K562 (cell line): ENCODE results near the gene ADGRF5. TPM values are rescaled to one million over a fixed set of nuclear protein-coding genes. Genes with fewer than 3 reads are reported as not detected.

ENCODE experiments used
- ATAC-seq: fragments of 200-7000 bp; cut with Tn5 transposase; 3 replicates; pipeline ENCODE4 v1.9.1; 2020; ENCODE audit warnings: moderate library complexity
- BruUV-seq: library from RNA; stranded (reverse); fragments of 400-500 nt; replicated peaks from 2 replicates; lab custom pipeline; 2021; lab: Mats Ljungman, UMichigan
- CTCF ChIA-PET: fragments of 300-600 bp; formaldehyde crosslinking; extraction: SDS; loops from one replicate; lab custom pipeline; 2021; ENCODE audit warnings: low intra/inter-chr PET ratio; lab: Yijun Ruan, JAX
- POLR2A ChIA-PET: fragments of 300-600, 350-650 bp; sonication (Branson Sonifier 250); formaldehyde crosslinking; extraction: SDS; loops from one replicate; lab custom pipeline; 2021; ENCODE audit warnings: antibody characterized with exemption, inconsistent platforms; lab: Yijun Ruan, JAX
- DNase-seq, 4 experiments: peaks; one replicate each; pipeline versions ENCODE4 v3.0.0 to v3.0.0-alpha.2; 2011 to 2018; ENCODE audit warnings: low spot score in 3 of 4, mixed read lengths in 3 of 4; ENCODE audit errors: extremely low read depth in 1 of 4
- FAIRE-seq: peaks from 2 replicates; lab custom pipeline; 2011; peaks lifted over from hg19 to GRCh38; lab: Jason Lieb, UNC
- H2AFZ ChIP-seq: 2 replicates; pipeline ENCODE4 v1.6.0; 2011; ENCODE audit warnings: low read depth, low read length, control low read depth, inconsistent platforms
- H3K27ac ChIP-seq: fragments of 200-600 bp; 3 replicates; pipeline ENCODE4 v1.8.0; 2011; ENCODE audit warnings: low read depth, mild to moderate bottlenecking, control low read depth, inconsistent platforms, low read length, moderate library complexity, mixed read lengths; ENCODE audit errors: extremely low read depth
- H3K27me3 ChIP-seq, 2 experiments: fragments of 300-600 bp in 1 of 2; 2 replicates in 1 of 2; 3 replicates in 1 of 2; pipeline versions ENCODE4 v1.6.0 to v1.8.0; 2011; ENCODE audit warnings: inconsistent platforms in 2 of 2, low read length in 2 of 2, mild to moderate bottlenecking in 1 of 2, mixed read lengths in 1 of 2, moderate library complexity in 1 of 2; ENCODE audit not compliant: control insufficient read depth in 2 of 2, insufficient read depth in 2 of 2
- H3K36me3 ChIP-seq: fragments of 300-600 bp; 3 replicates; pipeline ENCODE4 v1.8.0; 2011; ENCODE audit warnings: mild to moderate bottlenecking, low read length, inconsistent platforms; ENCODE audit not compliant: control insufficient read depth, insufficient read depth
- H3K4me1 ChIP-seq, 2 experiments: fragments of 200-600 bp in 1 of 2; replicated peaks in 1 of 2; 2 replicates in 1 of 2; 3 replicates in 1 of 2; pipeline versions ENCODE4 v1.5.1 to v1.8.0; 2011; ENCODE audit warnings: inconsistent platforms in 2 of 2, low read length in 2 of 2, mild to moderate bottlenecking in 1 of 2, mixed read lengths in 1 of 2, moderate library complexity in 1 of 2; ENCODE audit not compliant: control insufficient read depth in 2 of 2, insufficient read depth in 2 of 2
- H3K4me2 ChIP-seq: 2 replicates; pipeline ENCODE4 v1.6.1; 2011; ENCODE audit warnings: low read length, control low read depth, inconsistent platforms, mixed read lengths; ENCODE audit not compliant: insufficient read depth
- H3K4me3 ChIP-seq: fragments of 200-600 bp; sonication (generic), shearing (Covaris generic); 2 replicates; pipeline ENCODE4 v1.5.1; 2016; ENCODE audit warnings: control low read depth, inconsistent platforms
- H3K79me2 ChIP-seq: fragments of 200-600 bp; 3 replicates; pipeline ENCODE4 v1.8.0; 2011; ENCODE audit warnings: low read length, inconsistent platforms; ENCODE audit not compliant: control insufficient read depth, insufficient read depth
- H3K9ac ChIP-seq, 2 experiments: 2 replicates each; pipeline versions ENCODE4 v1.6.0 to v1.6.1; 2011; ENCODE audit warnings: low read depth in 2 of 2, low read length in 2 of 2, control low read depth in 1 of 2, inconsistent platforms in 1 of 2, mild to moderate bottlenecking in 1 of 2, mixed read lengths in 1 of 2; ENCODE audit not compliant: insufficient read depth in 1 of 2
- H3K9me1 ChIP-seq: one replicate; pipeline ENCODE4 v1.6.0; 2011; ENCODE audit warnings: inconsistent platforms, mild to moderate bottlenecking, low read length, moderate library complexity; ENCODE audit not compliant: control insufficient read depth, insufficient read depth
- H3K9me3 ChIP-seq: replicated peaks from 2 replicates; pipeline ENCODE4 v1.5.1; 2011; ENCODE audit warnings: low read depth, low read length, inconsistent platforms; ENCODE audit not compliant: control insufficient read depth, insufficient read depth
- H4K20me1 ChIP-seq: replicated peaks from 2 replicates; pipeline ENCODE4 v1.6.1; 2011; ENCODE audit warnings: low read length, inconsistent platforms, mixed read lengths; ENCODE audit not compliant: control insufficient read depth, insufficient read depth
- CAMTA2 ChIP-seq: fragments of 250-450 bp; sonication (Bioruptor Pico); conservative IDR thresholded peaks from 2 replicates; pipeline ENCODE4 v1.5.1; 2022
- ELF2 ChIP-seq: fragments of 250-450 bp; sonication (Bioruptor Pico); IDR thresholded peaks from 2 replicates; pipeline ENCODE4 v1.5.0; 2021; ENCODE audit warnings: mild to moderate bottlenecking
- EZH2 ChIP-seq: IDR thresholded peaks from 2 replicates; pipeline ENCODE4 v1.6.1; 2012; ENCODE audit warnings: low read depth, mild to moderate bottlenecking, inconsistent platforms, low read length, borderline replicate concordance
- GTF2E2 ChIP-seq: fragments of 200-800 bp; sonication (Bioruptor generic); IDR thresholded peaks from 2 replicates; pipeline ENCODE4 v1.6.1; 2016; ENCODE audit warnings: missing genetic modification characterization, missing compliant biosample characterization
- HMBOX1 ChIP-seq: sonication (generic); IDR thresholded peaks from 2 replicates; pipeline ENCODE4 v1.6.1; 2016
- KAT7 ChIP-seq: sonication (generic); formaldehyde crosslinking; IDR thresholded peaks from 2 replicates; pipeline ENCODE4 v1.8.0; 2022; ENCODE audit warnings: missing genetic modification reagents, mild to moderate bottlenecking, borderline replicate concordance
- L3MBTL2 ChIP-seq: fragments of 450-650 bp; IDR thresholded peaks from 2 replicates; pipeline ENCODE4 v1.6.1; 2016; ENCODE audit warnings: mild to moderate bottlenecking, moderate library complexity
- MCM5 ChIP-seq: fragments of 450-650 bp; IDR thresholded peaks from 2 replicates; pipeline ENCODE4 v1.6.1; 2016; ENCODE audit warnings: low read depth
- MXI1 ChIP-seq: IDR thresholded peaks from 2 replicates; pipeline ENCODE4 v1.6.1; 2011; ENCODE audit warnings: low read depth, mild to moderate bottlenecking, improper control_type of control experiment, low read length
- MYBL2 ChIP-seq, 2 experiments: fragments of 450-650 bp in 1 of 2; sonication (generic) in 1 of 2; formaldehyde crosslinking in 1 of 2; IDR thresholded peaks; 2 replicates each; pipeline versions ENCODE4 v1.6.1 to v1.8.1; 2017 to 2022; ENCODE audit warnings: borderline replicate concordance in 1 of 2, inconsistent platforms in 1 of 2, low read depth in 1 of 2, mild to moderate bottlenecking in 1 of 2, missing genetic modification reagents in 1 of 2, moderate library complexity in 1 of 2
- NCOA6 ChIP-seq: fragments of 450-650 bp; IDR thresholded peaks from 2 replicates; pipeline ENCODE4 v1.6.1; 2017; ENCODE audit warnings: mild to moderate bottlenecking
- NR1H2 ChIP-seq: sonication (generic); formaldehyde crosslinking; IDR thresholded peaks from 2 replicates; pipeline ENCODE4 v1.4.0; 2020; ENCODE audit warnings: mild to moderate bottlenecking, missing genetic modification reagents
- POLR2AphosphoS5 ChIP-seq: IDR thresholded peaks from 2 replicates; pipeline ENCODE4 v1.6.1; 2011; ENCODE audit warnings: mild to moderate bottlenecking, low read depth, low read length, moderate library complexity; ENCODE audit not compliant: control insufficient read depth, insufficient read depth
- TCF3 ChIP-seq: sonication (generic); formaldehyde crosslinking; IDR thresholded peaks from 2 replicates; pipeline ENCODE4 v1.4.0; 2020; ENCODE audit warnings: mild to moderate bottlenecking, missing genetic modification reagents
- ZNF449 ChIP-seq: fragments of 250-450 bp; sonication (Bioruptor Pico); IDR thresholded peaks from 2 replicates; pipeline ENCODE4 v1.8.0; 2022; ENCODE audit warnings: moderate library complexity, mild to moderate bottlenecking, inconsistent platforms
- WGBS: fragments of 100-300 bp; shearing (Covaris generic); methylation state at CpG from one replicate; pipeline ENCODE4 v1.1.6; 2016; ENCODE audit warnings: low coverage, mixed read lengths; ENCODE audit not compliant: insufficient coverage; ENCODE audit errors: missing lambda C conversion rate; 5-methylcytosine and 5-hydroxymethylcytosine counted together
- in situ Hi-C: fragments of 300-500 bp; cut with MboI; formaldehyde crosslinking; loops from 4 replicates; pipeline ENCODE4 v1.15.0; 2018; ENCODE audit warnings: inconsistent platforms, mixed read lengths
- intact Hi-C: fragments of 100-400 bp; cut with micrococcal nuclease; formaldehyde crosslinking; loops from 2 replicates; pipeline ENCODE4 v1.14.2; 2022
- polyA plus RNA-seq, 8 experiments: library from polyadenylated mRNA; depleted of rRNA in 4 of 8; stranded (reverse) in 5 of 8; unstranded in 3 of 8; fragments of >200 nt; fragmentation: Nextera tagmentation in 2 of 8; fragmentation: Illumina TruSeq in 1 of 8; extraction: Ambion mirVana in 2 of 8; extraction: Trizol in 1 of 8; gene quantifications; 2 replicates each; pipeline versions ENCODE4 v1.2.1 to v1.2.3, GENCODE V29; 2011 to 2014; ENCODE audit warnings: inconsistent platforms in 1 of 8, missing spikeins in 1 of 8
- total RNA-seq, 7 experiments: library from RNA; depleted of rRNA in 6 of 7; stranded (reverse); fragments of >200 nt in 6 of 7; fragmentation: Illumina TruSeq in 2 of 7; extraction: Trizol in 2 of 7; gene quantifications; 2 replicates each; pipeline versions ENCODE4 v1.2.1 to v1.2.3, GENCODE V29; 2011 to 2021; ENCODE audit warnings: low replicate concordance in 1 of 7

ADGRF5 gene
- total and polyA plus RNA-seq, 9 of the 15 experiments (the other 6 are each of a cell fraction or from before 2014, with no cell fraction given), result 0.07 TPM; not detected in 8

- TF ChIP-seq HMBOX1 (no peak), MCM5 (no peak), GTF2E2 (tag) (no peak)
Observed at GRCh38 chr6:46927066-46927465, 5.3 kb upstream of the ADGRF5 start (continued).

- Histone ChIP-seq H3K79me2 (no peaks in the 10 kb centered on the region), H4K20me1 (no peaks in the 10 kb centered on the region), H3K27me3 (peaks cover 5 to 7% of the 10 kb centered on the region in 2 experiments; a peak in 3 of 5 replicates), H3K4me1 (no peaks in the 10 kb centered on the region), H3K36me3 (no peaks in the 10 kb centered on the region), H3K9me1 (no peaks in the 10 kb centered on the region), H3K9me3 (no peaks in the 10 kb centered on the region), H3K4me3 (no peak overlapping the region), H3K4me2 (no peak overlapping the region), H3K9ac (no peak overlapping the region)
- POLR2A ChIA-PET, result no interaction called here
- no TSS peak for BruUV-seq
- intact Hi-C loops, result no loop called here
- no peak for FAIRE-seq
- CTCF ChIA-PET, result no interaction called here
- TF ChIP-seq MXI1, result no peak
- TF ChIP-seq MYBL2 (IDR thresholded peaks at IDR 0.05; ENCODE audit: low read depth), result no peak
- TF ChIP-seq MYBL2 (CRISPR knock-in tag; IDR thresholded peaks at IDR 0.05; ENCODE audit: borderline replicate concordance), result no peak
- TF ChIP-seq NCOA6, result no peak
- no peak for TF ChIP-seq POLR2AphosphoS5
- no peak for TF ChIP-seq KAT7 (CRISPR knock-in tag)
- no peak for TF ChIP-seq TCF3
- TF ChIP-seq EZH2, result no peak
- no peak for TF ChIP-seq ZNF449
- TF ChIP-seq L3MBTL2, result no peak
- TF ChIP-seq CAMTA2 (CRISPR knock-in tag), result no peak
- no peak for TF ChIP-seq ELF2 (CRISPR knock-in tag)
- TF ChIP-seq NR1H2 (CRISPR knock-in tag), result no peak
- TF ChIP-seq, all 486 proteins: peak for 0
- WGBS, result 2% methylated on average over 6 of the region's 6 CpGs
- no peak for ATAC-seq
- Histone ChIP-seq H2AFZ (no peak overlapping the region), H3K27ac (no peak overlapping the region)
- in situ Hi-C loops, result no loop called here
- no peak for DNase-seq
Observed at GRCh38 chr6:46926481-46926880, 4.7 kb upstream of the ADGRF5 start.
